ENCODE measurements around the gene GRIK1.

Gene GRIK1

GRCh38 chr21:29827647-29828046 lies 112.1 kb downstream of the GRIK1 start:
- no peak for DNase-seq (ENCODE audit: low read depth)

- no peak for DNase-seq (ENCODE audit: low read depth)
Observed at GRCh38 chr21:29827236-29827635, 112.6 kb downstream of the GRIK1 start.

- DNase-seq (ENCODE audit: low read depth), result no peak
Observed at GRCh38 chr21:29826386-29826785, 113.4 kb downstream of the GRIK1 start.

GRCh38 chr21:29825936-29826335 lies 113.9 kb downstream of the GRIK1 start:
- DNase-seq (ENCODE audit: low read depth), result no peak

GRCh38 chr21:29825345-29825744 lies 114.5 kb downstream of the GRIK1 start:
- no peak for DNase-seq (ENCODE audit: low read depth)

GRCh38 chr21:29822064-29822463 lies 117.7 kb downstream of the GRIK1 start:
- no peak for DNase-seq (ENCODE audit: low read depth)

- DNase-seq (ENCODE audit: low read depth), result no peak
Observed at GRCh38 chr21:29821230-29821629, 118.6 kb downstream of the GRIK1 start.

GRCh38 chr21:29819675-29820326 lies 120.0 kb downstream of the GRIK1 start:
- no peak for DNase-seq (ENCODE audit: low read depth)

- DNase-seq (ENCODE audit: low read depth), result no peak
Observed at GRCh38 chr21:29818383-29818921, 121.3 kb downstream of the GRIK1 start.

GRCh38 chr21:29817450-29817849 lies 122.3 kb downstream of the GRIK1 start:
- no peak for DNase-seq (ENCODE audit: low read depth)

GRCh38 chr21:29812947-29813346 lies 126.8 kb downstream of the GRIK1 start:
- no peak for DNase-seq (ENCODE audit: low read depth)

GRCh38 chr21:29810871-29811270 lies 128.9 kb downstream of the GRIK1 start:
- no peak for DNase-seq (ENCODE audit: low read depth)

- DNase-seq (ENCODE audit: low read depth), result no peak
Observed at GRCh38 chr21:29808153-29808552, 131.6 kb downstream of the GRIK1 start.

GRCh38 chr21:29805105-29805504 lies 134.7 kb downstream of the GRIK1 start:
- DNase-seq (ENCODE audit: low read depth), result no peak

- no peak for DNase-seq (ENCODE audit: low read depth)
Observed at GRCh38 chr21:29803191-29803590, 136.6 kb downstream of the GRIK1 start.

GRCh38 chr21:29801122-29801521 lies 138.7 kb downstream of the GRIK1 start:
- no peak for DNase-seq (ENCODE audit: low read depth)

GRCh38 chr21:29800056-29800455 lies 139.7 kb downstream of the GRIK1 start:
- no peak for DNase-seq (ENCODE audit: low read depth)

GRCh38 chr21:29798840-29799239 lies 141.0 kb downstream of the GRIK1 start:
- DNase-seq (ENCODE audit: low read depth), result no peak

- no peak for DNase-seq (ENCODE audit: low read depth)
Observed at GRCh38 chr21:29797155-29797554, 142.6 kb downstream of the GRIK1 start.

- no peak for DNase-seq (ENCODE audit: low read depth)
Observed at GRCh38 chr21:29793712-29794111, 146.1 kb downstream of the GRIK1 start.

GRCh38 chr21:29789393-29789792 lies 150.4 kb downstream of the GRIK1 start:
- no peak for DNase-seq (ENCODE audit: low read depth)

- DNase-seq (ENCODE audit: low read depth), result no peak
Observed at GRCh38 chr21:29788752-29789151, 151.0 kb downstream of the GRIK1 start.

- no peak for DNase-seq (ENCODE audit: low read depth)
Observed at GRCh38 chr21:29787361-29787909, 152.4 kb downstream of the GRIK1 start.
